ENCODE measurements around the gene GSX1. TPM values are rescaled to one million over a fixed set of nuclear protein-coding genes. Genes with fewer than 3 reads are reported as not detected.

Gene GSX1
- total RNA-seq, 2 experiments from 2014 or later = not detected

GRCh38 chr13:27765650-27766049, 26.6 kb upstream of the GSX1 start:
- Mint-ChIP-seq H3K9me3 (no peaks in the 10 kb centered on the region), H3K27me3 (peaks cover 25% of the 10 kb centered on the region), H3K36me3 (ENCODE audit: low read depth) (no peaks in the 10 kb centered on the region), H3K27ac (no peak overlapping the region), H3K4me1 (ENCODE audit: low read depth) (no peaks in the 10 kb centered on the region), H3K4me3 (no peak overlapping the region)
- ATAC-seq (no peak), DNase-seq (no peak)
- intact Hi-C loops (cut with micrococcal nuclease) = no loop called here
- ChIA-PET POLR2A (no interaction called here), CTCF (no interaction called here)
- no peak for TF ChIP-seq CTCF (IDR thresholded peaks at IDR 0.05)

- Mint-ChIP-seq H3K36me3 (ENCODE audit: low read depth) (no peaks in the 10 kb centered on the region), H3K4me1 (ENCODE audit: low read depth) (no peaks in the 10 kb centered on the region), H3K27ac (no peak overlapping the region), H3K9me3 (no peaks in the 10 kb centered on the region), H3K4me3 (no peak overlapping the region), H3K27me3 (peaks cover 16% of the 10 kb centered on the region)
- ChIA-PET CTCF (interaction anchor here (0.7 to 6.1 kb wide), 18 partner anchors 8 to 409 kb away, joined by 3 to 128 read pairs (median 4); no protein-coding TSS in a partner anchor), POLR2A (interaction anchor here (2.6 kb wide), 1 partner anchor 54 kb away, joined by 7 read pairs; no protein-coding TSS in a partner anchor)
- intact Hi-C loops (cut with micrococcal nuclease) = loop anchor here (5.0 kb wide), 1 partner anchor 56 kb away; no protein-coding TSS in a partner anchor
- ATAC-seq (no peak), DNase-seq (peak; percentile 59)
- TF ChIP-seq CTCF (IDR thresholded peaks at IDR 0.05) = peak; percentile 44
These were observed 21.5 kb upstream of the GSX1 start for GRCh38 chr13:27770809-27771208.

GRCh38 chr13:27772651-27773425, 19.4 kb upstream of the GSX1 start:
- no peaks in the 10 kb centered on the region for H3K36me3 Mint-ChIP-seq (ENCODE audit: low read depth)
- intact Hi-C loops (cut with micrococcal nuclease) = loop anchor here (5.0 kb wide), 1 partner anchor 54 kb away; no protein-coding TSS in a partner anchor
- ATAC-seq = no peak
- POLR2A ChIA-PET = interaction anchor here (2.6 kb wide), 1 partner anchor 52 kb away, joined by 7 read pairs; no protein-coding TSS in a partner anchor
- no peaks in the 10 kb centered on the region for H3K4me1 Mint-ChIP-seq (ENCODE audit: low read depth)
- CTCF ChIA-PET = interaction anchor here (0.7 to 6.1 kb wide), 7 partner anchors 9 to 397 kb away, joined by 3 to 128 read pairs (median 4); no protein-coding TSS in a partner anchor
- no peak overlapping the region for H3K4me3 Mint-ChIP-seq
- no peaks in the 10 kb centered on the region for H3K9me3 Mint-ChIP-seq
- TF ChIP-seq CTCF (IDR thresholded peaks at IDR 0.05) = no peak
- no peak for DNase-seq
- peaks cover 20% of the 10 kb centered on the region for H3K27me3 Mint-ChIP-seq
- H3K27ac Mint-ChIP-seq = no peak overlapping the region

- ATAC-seq (no peak), DNase-seq (no peak)
- ChIA-PET POLR2A (no interaction called here), CTCF (interaction anchor here (0.8 to 6.1 kb wide), 3 partner anchors 31 to 53 kb away, joined by 3 to 128 read pairs (median 4); no protein-coding TSS in a partner anchor)
- no peak overlapping the region for H3K27ac Mint-ChIP-seq
- no peak for TF ChIP-seq CTCF (IDR thresholded peaks at IDR 0.05)
- no peak overlapping the region for H3K4me3 Mint-ChIP-seq
- H3K27me3 Mint-ChIP-seq = peaks cover 17% of the 10 kb centered on the region
- no peaks in the 10 kb centered on the region for H3K9me3 Mint-ChIP-seq
- no peaks in the 10 kb centered on the region for H3K36me3 Mint-ChIP-seq (ENCODE audit: low read depth)
- no peaks in the 10 kb centered on the region for H3K4me1 Mint-ChIP-seq (ENCODE audit: low read depth)
- intact Hi-C loops (cut with micrococcal nuclease) = loop anchor here (5.0 kb wide), 1 partner anchor 53 kb away; no protein-coding TSS in a partner anchor
These were observed 18.1 kb upstream of the GSX1 start for GRCh38 chr13:27774169-27774568.

GRCh38 chr13:27774651-27775050, 17.6 kb upstream of the GSX1 start:
- ChIA-PET CTCF (interaction anchor here (0.8 kb wide), 2 partner anchors 30 to 52 kb away, joined by 3 to 4 read pairs; no protein-coding TSS in a partner anchor), POLR2A (no interaction called here)
- Mint-ChIP-seq H3K27ac (no peak overlapping the region), H3K27me3 (peaks cover 16% of the 10 kb centered on the region), H3K4me1 (ENCODE audit: low read depth) (no peaks in the 10 kb centered on the region), H3K9me3 (no peaks in the 10 kb centered on the region), H3K4me3 (no peak overlapping the region), H3K36me3 (ENCODE audit: low read depth) (no peaks in the 10 kb centered on the region)
- TF ChIP-seq CTCF (IDR thresholded peaks at IDR 0.05) = no peak
- no peak for ATAC-seq
- intact Hi-C loops (cut with micrococcal nuclease) = loop anchor here (5.0 kb wide), 1 partner anchor 53 kb away; no protein-coding TSS in a partner anchor
- DNase-seq = no peak
